PC-9 (cell line): ENCODE results near the gene PLAGL1. TPM values are rescaled to one million over a fixed set of nuclear protein-coding genes. Genes with fewer than 3 reads are reported as not detected.

Experiments used
- BruUV-seq: library from RNA; stranded (reverse); fragments of 400-500 nt; replicated peaks from 2 replicates; lab custom pipeline; 2021; lab: Mats Ljungman, UMichigan
- CTCF ChIA-PET: fragments of 300-600 bp; sonication (Branson Sonifier 250); formaldehyde crosslinking; loops from one replicate; lab custom pipeline; 2022; ENCODE audit warnings: antibody characterized with exemption; lab: Charles Lee
- POLR2A ChIA-PET: fragments of 300-600 bp; sonication (Branson Sonifier 250); formaldehyde crosslinking; loops from one replicate; lab custom pipeline; 2022; ENCODE audit warnings: antibody characterized with exemption; ENCODE audit not compliant: unreplicated experiment; lab: Charles Lee
- DNase-seq, 2 experiments: peaks; one replicate each; pipeline versions ENCODE4 v3.0.0 to v3.0.0-alpha.2; 2015 to 2022; ENCODE audit warnings: mixed read lengths in 1 of 2
- H2AFZ ChIP-seq: fragments of 200-600 bp; sonication (generic); 2 replicates; pipeline ENCODE4 v1.8.1; 2017; ENCODE audit warnings: antibody characterized with exemption
- H3F3A ChIP-seq: fragments of 200-600 bp; sonication (generic); 2 replicates; pipeline ENCODE4 v1.8.1; 2017; ENCODE audit warnings: antibody characterized with exemption, mild to moderate bottlenecking, low read depth; ENCODE audit not compliant: insufficient read depth
- H3K27ac ChIP-seq: fragments of 200-600 bp; sonication (generic); 2 replicates; pipeline ENCODE4 v1.6.1; 2016; ENCODE audit warnings: mixed run types
- H3K27me3 ChIP-seq: fragments of 200-600 bp; sonication (generic); 2 replicates; pipeline ENCODE4 v1.6.1; 2016; ENCODE audit warnings: low read depth, mixed run types; ENCODE audit not compliant: insufficient read depth
- H3K36me3 ChIP-seq: fragments of 200-600 bp; sonication (generic); 2 replicates; pipeline ENCODE4 v1.6.1; 2016; ENCODE audit warnings: low read depth, mixed run types
- H3K4me1 ChIP-seq: fragments of 200-600 bp; sonication (generic); replicated peaks from 2 replicates; pipeline ENCODE4 v1.6.1; 2016; ENCODE audit warnings: mixed run types; ENCODE audit not compliant: insufficient read depth
- H3K4me2 ChIP-seq: fragments of 200-600 bp; sonication (generic); 2 replicates; pipeline ENCODE4 v1.6.1; 2017; ENCODE audit warnings: mixed run types
- H3K4me3 ChIP-seq: fragments of 200-600 bp; sonication (generic); 2 replicates; pipeline ENCODE4 v1.6.1; 2016; ENCODE audit warnings: mixed run types
- H3K79me2 ChIP-seq: fragments of 200-600 bp; sonication (generic); 2 replicates; pipeline ENCODE4 v1.6.1; 2017; ENCODE audit warnings: low read depth, mixed run types
- H3K9me2 ChIP-seq: fragments of 200-600 bp; sonication (generic); 2 replicates; pipeline ENCODE4 v1.8.1; 2017; ENCODE audit warnings: mild to moderate bottlenecking; ENCODE audit not compliant: insufficient read depth
- H3K9me3 ChIP-seq: fragments of 200-600 bp; sonication (generic); 2 replicates; pipeline ENCODE4 v1.8.1; 2016; ENCODE audit warnings: low read depth; ENCODE audit not compliant: insufficient read depth
- H4K20me1 ChIP-seq: fragments of 200-600 bp; sonication (generic); 2 replicates; pipeline ENCODE4 v1.8.1; 2017; ENCODE audit not compliant: insufficient read depth
- EZH2 ChIP-seq: fragments of 200-600 bp; sonication (generic); IDR thresholded peaks from 2 replicates; pipeline ENCODE4 v1.8.0; 2017; ENCODE audit warnings: antibody characterized with exemption, low read depth
- intact Hi-C: fragments of 100-400 bp; cut with micrococcal nuclease; formaldehyde crosslinking; loops from one replicate; pipeline ENCODE4 v1.10.0; 2022; ENCODE audit not compliant: unreplicated experiment
- total RNA-seq: library from RNA; stranded (reverse); gene quantifications from 2 replicates; pipeline ENCODE4 v1.2.3, GENCODE V29; 2021
- TF ChIP-seq, protein P1 (sequence below): fragments of 200-600 bp; sonication (generic); conservative IDR thresholded peaks from 2 replicates; pipeline ENCODE4 v1.6.1; 2017; ENCODE audit warnings: mixed run types, antibody characterized with exemption, mild to moderate bottlenecking, moderate library complexity

PLAGL1 gene
- total RNA-seq, 1 experiment from 2014 or later = 8.3 TPM

DNA sequence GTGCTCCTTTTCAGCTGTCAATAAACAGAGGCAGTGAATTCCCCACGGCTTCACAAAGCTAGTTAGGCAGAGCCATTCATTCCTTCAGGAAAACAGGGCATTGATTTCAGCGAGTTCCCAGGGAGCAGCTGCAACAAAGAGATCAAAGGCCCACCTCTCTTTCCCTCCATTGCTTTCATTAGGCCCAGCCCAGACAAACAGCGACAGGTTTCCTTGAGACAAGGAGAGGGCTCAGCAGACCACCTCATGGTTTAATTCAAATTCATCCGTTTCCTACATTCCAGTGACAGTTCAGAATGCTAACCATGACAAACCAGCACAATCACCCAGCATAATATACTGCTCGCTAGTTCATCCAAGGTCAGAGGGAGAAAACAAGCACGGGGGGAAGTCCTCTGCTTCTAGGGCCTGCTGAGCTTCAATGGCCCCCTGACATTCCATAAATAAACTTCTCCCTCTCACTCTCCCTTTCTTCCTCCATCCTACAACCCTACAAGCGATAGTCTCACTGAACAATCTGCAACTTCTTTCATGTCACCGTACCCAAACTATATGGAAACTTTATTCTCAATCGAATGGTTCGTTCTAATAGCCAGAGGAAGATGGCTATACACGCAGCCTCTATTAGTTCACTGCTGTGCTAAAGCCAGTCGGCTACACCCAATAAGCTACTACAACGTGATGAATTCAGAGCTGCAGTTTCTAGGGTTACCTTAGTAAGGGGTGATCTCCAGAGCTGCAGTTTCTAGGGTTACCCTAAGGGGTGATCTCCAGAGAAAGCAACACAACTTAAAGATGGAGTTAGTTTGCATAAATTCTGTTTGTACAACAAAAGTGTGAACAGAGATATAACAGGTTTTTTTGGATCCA, 34.7 kb downstream of the PLAGL1 start:
- ChIA-PET POLR2A (no interaction called here), CTCF (no interaction called here)
- no peak for DNase-seq
- TF ChIP-seq, protein P1, sequence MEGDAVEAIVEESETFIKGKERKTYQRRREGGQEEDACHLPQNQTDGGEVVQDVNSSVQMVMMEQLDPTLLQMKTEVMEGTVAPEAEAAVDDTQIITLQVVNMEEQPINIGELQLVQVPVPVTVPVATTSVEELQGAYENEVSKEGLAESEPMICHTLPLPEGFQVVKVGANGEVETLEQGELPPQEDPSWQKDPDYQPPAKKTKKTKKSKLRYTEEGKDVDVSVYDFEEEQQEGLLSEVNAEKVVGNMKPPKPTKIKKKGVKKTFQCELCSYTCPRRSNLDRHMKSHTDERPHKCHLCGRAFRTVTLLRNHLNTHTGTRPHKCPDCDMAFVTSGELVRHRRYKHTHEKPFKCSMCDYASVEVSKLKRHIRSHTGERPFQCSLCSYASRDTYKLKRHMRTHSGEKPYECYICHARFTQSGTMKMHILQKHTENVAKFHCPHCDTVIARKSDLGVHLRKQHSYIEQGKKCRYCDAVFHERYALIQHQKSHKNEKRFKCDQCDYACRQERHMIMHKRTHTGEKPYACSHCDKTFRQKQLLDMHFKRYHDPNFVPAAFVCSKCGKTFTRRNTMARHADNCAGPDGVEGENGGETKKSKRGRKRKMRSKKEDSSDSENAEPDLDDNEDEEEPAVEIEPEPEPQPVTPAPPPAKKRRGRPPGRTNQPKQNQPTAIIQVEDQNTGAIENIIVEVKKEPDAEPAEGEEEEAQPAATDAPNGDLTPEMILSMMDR = no peak
- TF ChIP-seq EZH2 = no peak
- no peak overlapping the region for H2AFZ ChIP-seq
- H3K9me3 ChIP-seq = no peaks in the 10 kb centered on the region
- no peaks in the 10 kb centered on the region for H3K79me2 ChIP-seq
- no peaks in the 10 kb centered on the region for H3F3A ChIP-seq
- no peaks in the 10 kb centered on the region for H3K4me1 ChIP-seq
- no peaks in the 10 kb centered on the region for H4K20me1 ChIP-seq
- H3K4me3 ChIP-seq = no peak overlapping the region
- no peaks in the 10 kb centered on the region for H3K36me3 ChIP-seq
- intact Hi-C loops = no loop called here
- no peaks in the 10 kb centered on the region for H3K27me3 ChIP-seq
- no TSS peak for BruUV-seq
- H3K9me2 ChIP-seq = no peaks in the 10 kb centered on the region; the same call in 1 of the 2 replicates
- no peak overlapping the region for H3K27ac ChIP-seq
- no peak overlapping the region for H3K4me2 ChIP-seq

DNA sequence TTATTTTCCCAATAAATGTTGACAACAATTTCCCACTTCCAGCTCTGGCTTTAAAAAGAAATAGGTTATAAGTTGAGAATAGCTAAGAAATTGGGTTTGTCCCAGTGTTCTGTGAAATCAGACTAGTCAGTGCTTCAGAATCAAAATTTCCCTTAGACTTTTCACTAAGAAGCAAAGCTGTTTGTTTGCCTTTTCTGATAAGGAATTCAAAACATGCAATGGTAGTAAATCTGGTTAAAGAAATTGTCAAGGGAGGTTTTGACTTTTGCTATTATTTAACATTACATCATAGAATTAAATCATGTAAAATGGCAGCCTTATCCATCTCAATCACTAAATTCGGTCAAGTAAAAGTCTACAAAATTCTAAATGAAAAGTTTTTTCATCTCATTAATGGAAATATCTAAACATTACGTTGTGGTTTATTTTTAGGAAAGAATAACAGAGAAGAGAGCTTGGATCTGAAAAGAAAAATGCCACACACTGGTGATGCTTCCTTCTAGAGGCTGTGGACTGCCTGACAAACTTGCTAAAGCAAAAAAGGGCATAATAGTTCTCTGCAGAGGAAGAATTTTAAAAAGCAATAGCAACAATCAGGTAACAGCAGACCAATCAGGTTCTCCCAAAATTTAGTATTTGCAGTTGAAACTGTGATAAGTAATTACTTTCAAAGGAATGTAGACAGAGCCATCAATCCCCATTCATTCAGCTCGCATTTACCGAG, 36.4 kb downstream of the PLAGL1 start:
- H3F3A ChIP-seq = no peaks in the 10 kb centered on the region
- TF ChIP-seq EZH2 = no peak
- ChIA-PET POLR2A (no interaction called here), CTCF (no interaction called here)
- no peaks in the 10 kb centered on the region for H3K4me1 ChIP-seq
- H3K36me3 ChIP-seq = no peaks in the 10 kb centered on the region
- H3K9me2 ChIP-seq = no peaks in the 10 kb centered on the region; the same call in 1 of the 2 replicates
- H3K27ac ChIP-seq = no peak overlapping the region
- no peak for DNase-seq
- no peak overlapping the region for H3K4me2 ChIP-seq
- no TSS peak for BruUV-seq
- no peak overlapping the region for H2AFZ ChIP-seq
- H3K27me3 ChIP-seq = no peaks in the 10 kb centered on the region
- no peaks in the 10 kb centered on the region for H3K9me3 ChIP-seq
- no peaks in the 10 kb centered on the region for H3K79me2 ChIP-seq
- H3K4me3 ChIP-seq = no peak overlapping the region
- intact Hi-C loops = no loop called here
- H4K20me1 ChIP-seq = no peaks in the 10 kb centered on the region

DNA sequence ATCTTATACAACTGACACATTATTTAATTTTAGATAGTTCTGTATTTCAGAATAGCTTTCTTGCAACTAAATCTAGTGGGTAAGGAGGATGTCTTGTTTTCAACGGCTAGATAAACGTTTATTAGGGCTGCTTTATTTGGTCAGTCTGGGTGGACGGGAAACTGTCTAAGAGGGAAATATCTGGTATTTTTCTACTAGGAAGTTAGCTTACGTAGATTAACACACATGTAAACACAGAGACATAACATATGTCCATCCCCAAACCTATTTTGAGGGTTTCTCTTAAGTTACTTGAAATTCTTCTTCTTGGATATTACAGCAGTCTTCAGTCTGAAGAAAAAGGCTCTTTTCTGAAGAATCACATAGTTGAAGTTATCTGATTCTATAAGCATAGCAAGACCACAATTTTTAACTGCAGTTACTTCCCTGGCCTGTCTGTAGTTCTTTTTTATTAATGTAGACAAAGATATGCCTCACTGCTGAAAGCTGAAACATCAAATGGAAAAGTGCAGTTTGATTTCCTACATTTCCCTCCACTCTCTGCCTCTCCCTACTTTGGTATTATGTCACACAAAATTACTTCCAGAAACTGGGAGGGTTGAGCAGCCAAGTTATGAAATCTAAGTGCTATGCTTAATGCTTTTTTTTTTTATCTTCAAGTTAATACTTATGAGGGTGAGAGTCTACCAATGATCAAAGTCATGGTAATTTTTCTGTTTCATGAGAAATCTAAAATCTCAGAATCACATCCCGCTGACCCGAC, 37.4 kb downstream of the PLAGL1 start:
- POLR2A ChIA-PET = no interaction called here
- CTCF ChIA-PET = no interaction called here
- no TSS peak for BruUV-seq
- Histone ChIP-seq H3K9me3 (no peaks in the 10 kb centered on the region), H3K4me1 (no peaks in the 10 kb centered on the region), H3K4me3 (no peak overlapping the region), H3K79me2 (no peaks in the 10 kb centered on the region), H3K36me3 (no peaks in the 10 kb centered on the region), H3K27ac (no peak overlapping the region), H2AFZ (no peak overlapping the region), H4K20me1 (no peaks in the 10 kb centered on the region), H3K4me2 (no peak overlapping the region), H3K9me2 (no peaks in the 10 kb centered on the region; the same call in 1 of the 2 replicates), H3F3A (no peaks in the 10 kb centered on the region), H3K27me3 (no peaks in the 10 kb centered on the region)
- no peak for DNase-seq
- TF ChIP-seq, protein P1 = no peak
- no peak for TF ChIP-seq EZH2
- intact Hi-C loops = no loop called here
